Renal cortex interstitium (tissue), 3 donors: ENCODE results near the gene CST4. TPM values are rescaled to one million over a fixed set of nuclear protein-coding genes. Genes with fewer than 3 reads are reported as not detected.

ENCODE experiments used
- polyA plus RNA-seq, 3 donors: library from polyadenylated mRNA; unstranded; fragments of 120-200 nt; gene quantifications; one replicate each; pipeline ENCODE4 v1.2.1, GENCODE V29; 2013; ENCODE audit not compliant: insufficient read length in 3 of 3

Gene CST4
- polyA plus RNA-seq, 3 donors, result not detected

Other genes with a start within 250 kb of the CST4 start
- not detected for gene CSTL1, start 249.4 kb downstream of the CST4 start, polyA plus RNA-seq
- not detected for gene CST11, start 236.2 kb downstream of the CST4 start, polyA plus RNA-seq
- not detected for gene CST8, start 197.9 kb downstream of the CST4 start, polyA plus RNA-seq
- not detected for gene CST9L, start 120.6 kb downstream of the CST4 start, polyA plus RNA-seq
- under 1 TPM in 1 of 3 donors, not detected in 2; 0.09 TPM for gene CST9, start 83.1 kb downstream of the CST4 start, polyA plus RNA-seq
- gene CST3, start 51.1 kb downstream of the CST4 start, polyA plus RNA-seq, result 100 to 1,000 TPM; 120 to 175 (median 175) TPM
- gene CST1, start 61.9 kb upstream of the CST4 start, polyA plus RNA-seq, result under 1 TPM in 1 of 3 donors, not detected in 2; 0.47 TPM
- gene CST2, start 137.7 kb upstream of the CST4 start, polyA plus RNA-seq, result under 1 TPM in 1 of 3 donors, not detected in 2; 0.14 TPM
- gene CST5, start 190.7 kb upstream of the CST4 start, polyA plus RNA-seq, result under 1 TPM; 0.25 to 0.55 (median 0.39) TPM